ENCODE measurements around the gene PID1. TPM values are rescaled to one million over a fixed set of nuclear protein-coding genes. Genes with fewer than 3 reads are reported as not detected.

Gene PID1
- total and polyA plus RNA-seq, 4 donors, result 13.3 to 52.0 (median 45.7) TPM

DNA sequence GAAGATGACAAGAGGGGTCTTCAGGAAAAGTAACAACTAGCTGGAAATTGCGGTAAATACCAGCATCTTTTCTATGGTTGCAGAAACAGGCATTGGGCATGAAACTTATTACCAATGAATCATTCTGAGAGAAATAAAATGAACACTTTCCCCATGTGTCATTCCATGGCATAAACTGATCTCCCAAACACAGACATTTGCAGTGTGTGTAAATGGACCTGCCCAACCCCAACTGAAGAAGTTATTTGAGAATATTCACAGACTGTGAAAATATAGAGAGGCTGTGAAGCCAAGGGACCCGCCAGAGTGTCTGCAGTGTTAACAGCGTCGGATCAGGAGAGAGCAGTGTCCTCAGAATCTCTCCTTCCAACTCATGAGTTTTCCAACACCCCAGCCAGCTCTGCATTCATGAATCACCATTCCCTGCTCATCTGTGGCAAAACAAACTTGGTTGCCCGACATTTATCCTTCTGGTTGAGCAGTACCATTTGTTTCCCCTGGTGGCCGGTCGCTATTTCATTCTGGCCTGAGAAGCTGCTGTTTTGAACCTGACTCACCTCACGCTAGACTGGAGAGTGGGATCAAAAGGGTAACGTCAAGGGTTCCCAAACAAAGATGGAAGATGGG lies 238.4 kb downstream of the PID1 start:
- Histone ChIP-seq H3K27ac (ENCODE audit: low read depth in 1 of 2, low read length in 2 of 2) (no peak overlapping the region), H3K4me1 (ENCODE audit: control insufficient read depth in 4 of 4, insufficient read depth in 4 of 4, low read length in 3 of 4) (no peaks in the 10 kb centered on the region), H3K9ac (ENCODE audit: low read depth in 1 of 2, low read length in 2 of 2) (no peak overlapping the region), H3K36me3 (ENCODE audit: control insufficient read depth in 4 of 4, insufficient read depth in 3 of 4, low read depth in 1 of 4, low read length in 3 of 4) (peaks cover 0 to 2% (median under 1%) of the 10 kb centered on the region in 4 donors), H3K9me3 (ENCODE audit: control insufficient read depth in 4 of 4, low read length in 3 of 4) (no peaks in the 10 kb centered on the region), H3K4me3 (ENCODE audit: low read depth in 1 of 3, low read length in 3 of 3) (no peak overlapping the region), H3K27me3 (ENCODE audit: control insufficient read depth in 4 of 4, insufficient read depth in 4 of 4, low read length in 3 of 4) (no peaks in the 10 kb centered on the region)
- TF ChIP-seq FOXA2 (IDR thresholded peaks at IDR 0.05) (no peak), YY1 (IDR thresholded peaks at IDR 0.05) (no peak), RAD21 (IDR thresholded peaks at IDR 0.05) (no peak), NR2F2 (IDR thresholded peaks at IDR 0.05) (no peak), HNF4A (conservative IDR thresholded peaks at IDR 0.05) (no peak), JUND (IDR thresholded peaks at IDR 0.05) (no peak)
- TF ChIP-seq, protein P1, sequence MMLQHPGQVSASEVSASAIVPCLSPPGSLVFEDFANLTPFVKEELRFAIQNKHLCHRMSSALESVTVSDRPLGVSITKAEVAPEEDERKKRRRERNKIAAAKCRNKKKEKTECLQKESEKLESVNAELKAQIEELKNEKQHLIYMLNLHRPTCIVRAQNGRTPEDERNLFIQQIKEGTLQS (IDR thresholded peaks at IDR 0.05), result no peak
- TF ChIP-seq, protein P2, sequence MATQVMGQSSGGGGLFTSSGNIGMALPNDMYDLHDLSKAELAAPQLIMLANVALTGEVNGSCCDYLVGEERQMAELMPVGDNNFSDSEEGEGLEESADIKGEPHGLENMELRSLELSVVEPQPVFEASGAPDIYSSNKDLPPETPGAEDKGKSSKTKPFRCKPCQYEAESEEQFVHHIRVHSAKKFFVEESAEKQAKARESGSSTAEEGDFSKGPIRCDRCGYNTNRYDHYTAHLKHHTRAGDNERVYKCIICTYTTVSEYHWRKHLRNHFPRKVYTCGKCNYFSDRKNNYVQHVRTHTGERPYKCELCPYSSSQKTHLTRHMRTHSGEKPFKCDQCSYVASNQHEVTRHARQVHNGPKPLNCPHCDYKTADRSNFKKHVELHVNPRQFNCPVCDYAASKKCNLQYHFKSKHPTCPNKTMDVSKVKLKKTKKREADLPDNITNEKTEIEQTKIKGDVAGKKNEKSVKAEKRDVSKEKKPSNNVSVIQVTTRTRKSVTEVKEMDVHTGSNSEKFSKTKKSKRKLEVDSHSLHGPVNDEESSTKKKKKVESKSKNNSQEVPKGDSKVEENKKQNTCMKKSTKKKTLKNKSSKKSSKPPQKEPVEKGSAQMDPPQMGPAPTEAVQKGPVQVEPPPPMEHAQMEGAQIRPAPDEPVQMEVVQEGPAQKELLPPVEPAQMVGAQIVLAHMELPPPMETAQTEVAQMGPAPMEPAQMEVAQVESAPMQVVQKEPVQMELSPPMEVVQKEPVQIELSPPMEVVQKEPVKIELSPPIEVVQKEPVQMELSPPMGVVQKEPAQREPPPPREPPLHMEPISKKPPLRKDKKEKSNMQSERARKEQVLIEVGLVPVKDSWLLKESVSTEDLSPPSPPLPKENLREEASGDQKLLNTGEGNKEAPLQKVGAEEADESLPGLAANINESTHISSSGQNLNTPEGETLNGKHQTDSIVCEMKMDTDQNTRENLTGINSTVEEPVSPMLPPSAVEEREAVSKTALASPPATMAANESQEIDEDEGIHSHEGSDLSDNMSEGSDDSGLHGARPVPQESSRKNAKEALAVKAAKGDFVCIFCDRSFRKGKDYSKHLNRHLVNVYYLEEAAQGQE (IDR thresholded peaks at IDR 0.05), result no peak
- TF ChIP-seq, protein P3, sequence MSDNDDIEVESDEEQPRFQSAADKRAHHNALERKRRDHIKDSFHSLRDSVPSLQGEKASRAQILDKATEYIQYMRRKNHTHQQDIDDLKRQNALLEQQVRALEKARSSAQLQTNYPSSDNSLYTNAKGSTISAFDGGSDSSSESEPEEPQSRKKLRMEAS (IDR thresholded peaks at IDR 0.05), result no peak
- no peak for DNase-seq (ENCODE audit: low spot score)
- WGBS, result 95% methylated on average over 9 of the region's 9 CpGs

DNA sequence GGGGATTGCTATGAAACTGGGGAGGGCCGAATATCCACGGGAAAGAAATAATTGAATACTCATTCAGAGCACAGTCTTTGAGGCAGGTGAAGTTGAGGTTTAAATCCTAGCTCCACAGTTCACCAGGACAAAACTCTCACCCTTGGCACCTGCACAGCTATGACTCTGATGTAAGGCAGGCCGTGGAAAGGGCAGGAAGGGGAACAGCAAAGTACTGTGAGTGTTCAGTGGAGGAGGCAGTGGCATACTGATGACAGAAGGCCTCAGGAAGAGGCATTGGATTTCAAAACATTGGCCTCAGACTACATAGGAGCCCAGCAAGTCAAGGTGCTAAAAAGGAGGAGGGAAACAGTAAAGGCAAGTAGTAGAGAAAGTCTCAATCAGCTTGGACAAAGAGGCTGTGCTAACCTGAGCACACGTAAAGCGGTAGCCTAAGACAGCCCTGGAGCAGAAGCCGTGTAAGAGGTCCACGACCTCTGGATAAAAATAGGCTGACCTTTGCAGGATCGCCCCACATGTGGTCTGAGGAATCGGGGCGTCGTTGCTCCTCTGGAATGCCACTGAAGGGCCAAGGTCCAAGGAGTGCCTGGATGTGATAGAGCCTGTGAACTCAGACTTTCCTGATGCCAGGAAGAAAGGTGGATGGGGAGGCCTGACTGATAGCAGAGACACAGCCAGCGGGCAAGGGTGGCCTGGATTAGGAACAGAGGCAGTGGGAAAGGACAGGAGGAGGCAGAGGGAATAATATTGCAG lies 243.6 kb downstream of the PID1 start:
- Histone ChIP-seq H3K27ac (ENCODE audit: low read depth in 1 of 2, low read length in 2 of 2) (no peak overlapping the region), H3K9me3 (ENCODE audit: control insufficient read depth in 4 of 4, low read length in 3 of 4) (no peaks in the 10 kb centered on the region), H3K4me3 (ENCODE audit: low read depth in 1 of 3, low read length in 3 of 3) (no peak overlapping the region), H3K9ac (ENCODE audit: low read depth in 1 of 2, low read length in 2 of 2) (no peak overlapping the region), H3K27me3 (ENCODE audit: control insufficient read depth in 4 of 4, insufficient read depth in 4 of 4, low read length in 3 of 4) (no peaks in the 10 kb centered on the region), H3K4me1 (ENCODE audit: control insufficient read depth in 4 of 4, insufficient read depth in 4 of 4, low read length in 3 of 4) (no peaks in the 10 kb centered on the region), H3K36me3 (ENCODE audit: control insufficient read depth in 4 of 4, insufficient read depth in 3 of 4, low read depth in 1 of 4, low read length in 3 of 4) (peaks cover 3 to 24% (median 13%) of the 10 kb centered on the region in 4 donors)
- no peak for DNase-seq (ENCODE audit: low spot score)
- WGBS, result 89% methylated on average over 12 of the region's 12 CpGs
- TF ChIP-seq JUND (IDR thresholded peaks at IDR 0.05) (no peak), YY1 (IDR thresholded peaks at IDR 0.05) (no peak), FOXA2 (IDR thresholded peaks at IDR 0.05) (no peak), SP1 (IDR thresholded peaks at IDR 0.05) (no peak), GABPA (IDR thresholded peaks at IDR 0.05 in 1 of 2, conservative IDR thresholded peaks at IDR 0.05 in 1 of 2) (no peak), EGR1 (IDR thresholded peaks at IDR 0.05; ENCODE audit: low read depth in 2 of 2) (no peak), HNF4G (IDR thresholded peaks at IDR 0.05) (no peak), RAD21 (IDR thresholded peaks at IDR 0.05) (no peak), HNF4A (conservative IDR thresholded peaks at IDR 0.05) (no peak), RXRA (IDR thresholded peaks at IDR 0.05) (no peak), TAF1 (conservative IDR thresholded peaks at IDR 0.05) (no peak), NR2F2 (IDR thresholded peaks at IDR 0.05) (no peak), FOXA1 (IDR thresholded peaks at IDR 0.05) (no peak)
- TF ChIP-seq, protein P3 (IDR thresholded peaks at IDR 0.05), result no peak
- TF ChIP-seq, protein P4, sequence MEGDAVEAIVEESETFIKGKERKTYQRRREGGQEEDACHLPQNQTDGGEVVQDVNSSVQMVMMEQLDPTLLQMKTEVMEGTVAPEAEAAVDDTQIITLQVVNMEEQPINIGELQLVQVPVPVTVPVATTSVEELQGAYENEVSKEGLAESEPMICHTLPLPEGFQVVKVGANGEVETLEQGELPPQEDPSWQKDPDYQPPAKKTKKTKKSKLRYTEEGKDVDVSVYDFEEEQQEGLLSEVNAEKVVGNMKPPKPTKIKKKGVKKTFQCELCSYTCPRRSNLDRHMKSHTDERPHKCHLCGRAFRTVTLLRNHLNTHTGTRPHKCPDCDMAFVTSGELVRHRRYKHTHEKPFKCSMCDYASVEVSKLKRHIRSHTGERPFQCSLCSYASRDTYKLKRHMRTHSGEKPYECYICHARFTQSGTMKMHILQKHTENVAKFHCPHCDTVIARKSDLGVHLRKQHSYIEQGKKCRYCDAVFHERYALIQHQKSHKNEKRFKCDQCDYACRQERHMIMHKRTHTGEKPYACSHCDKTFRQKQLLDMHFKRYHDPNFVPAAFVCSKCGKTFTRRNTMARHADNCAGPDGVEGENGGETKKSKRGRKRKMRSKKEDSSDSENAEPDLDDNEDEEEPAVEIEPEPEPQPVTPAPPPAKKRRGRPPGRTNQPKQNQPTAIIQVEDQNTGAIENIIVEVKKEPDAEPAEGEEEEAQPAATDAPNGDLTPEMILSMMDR (IDR thresholded peaks at IDR 0.05; ENCODE audit: low read depth, low read length, missing input control), result no peak
- TF ChIP-seq, protein P1 (IDR thresholded peaks at IDR 0.05), result no peak
- TF ChIP-seq, protein P5, sequence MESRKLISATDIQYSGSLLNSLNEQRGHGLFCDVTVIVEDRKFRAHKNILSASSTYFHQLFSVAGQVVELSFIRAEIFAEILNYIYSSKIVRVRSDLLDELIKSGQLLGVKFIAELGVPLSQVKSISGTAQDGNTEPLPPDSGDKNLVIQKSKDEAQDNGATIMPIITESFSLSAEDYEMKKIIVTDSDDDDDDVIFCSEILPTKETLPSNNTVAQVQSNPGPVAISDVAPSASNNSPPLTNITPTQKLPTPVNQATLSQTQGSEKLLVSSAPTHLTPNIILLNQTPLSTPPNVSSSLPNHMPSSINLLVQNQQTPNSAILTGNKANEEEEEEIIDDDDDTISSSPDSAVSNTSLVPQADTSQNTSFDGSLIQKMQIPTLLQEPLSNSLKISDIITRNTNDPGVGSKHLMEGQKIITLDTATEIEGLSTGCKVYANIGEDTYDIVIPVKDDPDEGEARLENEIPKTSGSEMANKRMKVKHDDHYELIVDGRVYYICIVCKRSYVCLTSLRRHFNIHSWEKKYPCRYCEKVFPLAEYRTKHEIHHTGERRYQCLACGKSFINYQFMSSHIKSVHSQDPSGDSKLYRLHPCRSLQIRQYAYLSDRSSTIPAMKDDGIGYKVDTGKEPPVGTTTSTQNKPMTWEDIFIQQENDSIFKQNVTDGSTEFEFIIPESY (IDR thresholded peaks at IDR 0.05), result no peak
